Measurements from ENCODE around the gene C2orf76.

Gene C2orf76

DNA sequence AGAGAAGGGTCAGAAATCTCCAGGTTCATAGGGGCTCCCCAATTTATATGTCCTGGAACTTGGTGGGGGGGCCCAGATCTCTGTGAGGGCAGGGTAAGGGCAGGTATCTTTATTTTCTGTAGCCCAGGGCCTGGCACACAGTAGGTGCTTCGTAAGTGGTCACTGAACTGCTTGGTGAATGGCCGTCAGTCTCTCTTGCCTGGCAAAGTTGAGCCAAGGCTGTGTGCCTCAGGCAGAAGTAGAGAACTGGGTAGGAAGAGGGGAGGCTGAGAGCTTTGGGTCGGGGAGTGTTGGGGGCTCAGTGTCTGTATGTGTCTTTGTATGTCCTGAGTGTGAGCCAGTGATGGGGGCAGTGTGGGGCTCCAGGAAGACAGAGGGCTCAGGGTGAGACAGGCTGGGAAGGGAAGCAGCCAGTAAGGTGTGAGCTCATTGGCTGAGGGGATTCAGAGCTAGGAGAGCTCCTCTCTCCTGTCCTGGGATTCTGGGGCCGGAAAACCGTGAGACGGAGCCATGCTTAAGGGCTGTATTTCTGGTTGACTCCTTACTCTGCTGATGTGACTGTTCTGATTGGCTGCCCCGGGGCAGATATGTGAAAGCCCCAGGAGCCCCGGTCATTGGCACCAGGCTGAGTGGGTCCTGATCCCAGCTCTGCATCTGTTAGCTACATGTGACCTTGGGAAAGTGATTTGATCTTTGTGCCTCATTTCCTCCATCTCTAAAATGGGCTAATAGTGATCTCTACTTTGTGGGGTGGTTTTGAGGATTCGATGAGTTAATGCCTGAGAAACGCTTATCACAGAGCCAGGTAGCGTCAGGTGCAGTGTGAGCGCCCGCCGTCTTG is 112.7 kb downstream of the C2orf76 start:
- DNase-seq (ENCODE audit: low read depth): no peak
- TF ChIP-seq, protein P1, sequence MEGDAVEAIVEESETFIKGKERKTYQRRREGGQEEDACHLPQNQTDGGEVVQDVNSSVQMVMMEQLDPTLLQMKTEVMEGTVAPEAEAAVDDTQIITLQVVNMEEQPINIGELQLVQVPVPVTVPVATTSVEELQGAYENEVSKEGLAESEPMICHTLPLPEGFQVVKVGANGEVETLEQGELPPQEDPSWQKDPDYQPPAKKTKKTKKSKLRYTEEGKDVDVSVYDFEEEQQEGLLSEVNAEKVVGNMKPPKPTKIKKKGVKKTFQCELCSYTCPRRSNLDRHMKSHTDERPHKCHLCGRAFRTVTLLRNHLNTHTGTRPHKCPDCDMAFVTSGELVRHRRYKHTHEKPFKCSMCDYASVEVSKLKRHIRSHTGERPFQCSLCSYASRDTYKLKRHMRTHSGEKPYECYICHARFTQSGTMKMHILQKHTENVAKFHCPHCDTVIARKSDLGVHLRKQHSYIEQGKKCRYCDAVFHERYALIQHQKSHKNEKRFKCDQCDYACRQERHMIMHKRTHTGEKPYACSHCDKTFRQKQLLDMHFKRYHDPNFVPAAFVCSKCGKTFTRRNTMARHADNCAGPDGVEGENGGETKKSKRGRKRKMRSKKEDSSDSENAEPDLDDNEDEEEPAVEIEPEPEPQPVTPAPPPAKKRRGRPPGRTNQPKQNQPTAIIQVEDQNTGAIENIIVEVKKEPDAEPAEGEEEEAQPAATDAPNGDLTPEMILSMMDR (conservative IDR thresholded peaks at IDR 0.05; ENCODE audit: low read depth, low read length): no peak
- H3K4me3 ChIP-seq (ENCODE audit: low read length): no peak overlapping the region

- DNase-seq (ENCODE audit: low read depth): no peak
- TF ChIP-seq, protein P1 (conservative IDR thresholded peaks at IDR 0.05; ENCODE audit: low read depth, low read length): no peak
- H3K4me3 ChIP-seq (ENCODE audit: low read length): no peak overlapping the region
Measured at GRCh38 chr2:119253114-119253702, 113.4 kb downstream of the C2orf76 start.
